ENCODE data around the gene PRDM13.

- TF ChIP-seq EZH2 (IDR thresholded peaks at IDR 0.05; ENCODE audit: insufficient read depth, poor library complexity, severe bottlenecking) (no peak), EZH2phosphoT487 (IDR thresholded peaks at IDR 0.05; ENCODE audit: insufficient read depth, low read depth) (no peak)
Observed at GRCh38 chr6:99559057-99559456, 47.6 kb upstream of the PRDM13 start.

Measured in GM23248 (cell line).